Measurements from ENCODE around the gene ZFAND3.

Gene ZFAND3

DNA sequence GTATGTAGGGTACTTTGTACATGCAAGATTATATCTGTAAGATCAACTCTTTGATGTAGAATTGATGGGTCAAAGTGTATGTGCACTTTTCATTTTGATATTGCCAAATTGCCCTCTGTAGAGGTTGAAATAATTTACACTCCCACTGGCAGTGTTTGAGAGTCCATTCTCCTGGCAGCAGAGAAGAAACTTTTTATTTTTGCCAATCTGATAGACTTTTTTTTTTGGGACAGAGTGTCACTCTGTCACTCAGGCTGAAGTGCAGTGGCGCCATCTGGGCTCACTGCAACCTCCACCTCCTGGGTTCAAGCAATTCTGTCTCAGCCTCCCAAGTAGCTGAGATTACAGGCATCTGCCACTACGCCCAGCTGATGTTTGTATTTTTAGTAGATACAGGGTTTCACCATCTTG lies 199.2 kb downstream of the ZFAND3 start:
- TF ChIP-seq, protein P1, sequence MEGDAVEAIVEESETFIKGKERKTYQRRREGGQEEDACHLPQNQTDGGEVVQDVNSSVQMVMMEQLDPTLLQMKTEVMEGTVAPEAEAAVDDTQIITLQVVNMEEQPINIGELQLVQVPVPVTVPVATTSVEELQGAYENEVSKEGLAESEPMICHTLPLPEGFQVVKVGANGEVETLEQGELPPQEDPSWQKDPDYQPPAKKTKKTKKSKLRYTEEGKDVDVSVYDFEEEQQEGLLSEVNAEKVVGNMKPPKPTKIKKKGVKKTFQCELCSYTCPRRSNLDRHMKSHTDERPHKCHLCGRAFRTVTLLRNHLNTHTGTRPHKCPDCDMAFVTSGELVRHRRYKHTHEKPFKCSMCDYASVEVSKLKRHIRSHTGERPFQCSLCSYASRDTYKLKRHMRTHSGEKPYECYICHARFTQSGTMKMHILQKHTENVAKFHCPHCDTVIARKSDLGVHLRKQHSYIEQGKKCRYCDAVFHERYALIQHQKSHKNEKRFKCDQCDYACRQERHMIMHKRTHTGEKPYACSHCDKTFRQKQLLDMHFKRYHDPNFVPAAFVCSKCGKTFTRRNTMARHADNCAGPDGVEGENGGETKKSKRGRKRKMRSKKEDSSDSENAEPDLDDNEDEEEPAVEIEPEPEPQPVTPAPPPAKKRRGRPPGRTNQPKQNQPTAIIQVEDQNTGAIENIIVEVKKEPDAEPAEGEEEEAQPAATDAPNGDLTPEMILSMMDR (IDR thresholded peaks at IDR 0.05; ENCODE audit: insufficient read depth, low read depth, low read length, missing control alignments) = no peak
- no peak for DNase-seq (ENCODE audit: low read depth)
- no peak overlapping the region for H3K4me3 ChIP-seq (ENCODE audit: low read length)

DNA sequence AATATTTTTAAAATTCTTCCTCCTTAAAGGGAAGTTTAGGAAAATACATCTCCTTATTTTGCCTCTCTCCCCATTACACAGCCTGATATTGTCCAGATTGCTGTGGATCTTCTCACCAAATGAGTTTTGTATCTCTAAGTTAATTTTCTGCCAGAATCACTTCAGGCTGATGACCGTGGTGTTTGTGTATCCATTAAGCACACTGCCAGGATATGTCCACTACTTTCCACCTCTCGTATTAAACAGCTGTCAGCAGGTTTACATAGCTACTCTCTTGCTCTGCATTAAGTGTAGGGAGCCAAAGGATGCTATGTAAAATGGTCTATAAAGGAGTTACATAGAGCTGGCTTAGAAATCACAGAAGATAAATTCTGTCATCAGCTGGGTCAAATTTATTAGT lies 201.1 kb downstream of the ZFAND3 start:
- no peak overlapping the region for H3K4me3 ChIP-seq (ENCODE audit: low read length)
- DNase-seq (ENCODE audit: low read depth) = no peak
- TF ChIP-seq, protein P1 (IDR thresholded peaks at IDR 0.05; ENCODE audit: insufficient read depth, low read depth, low read length, missing control alignments) = no peak

DNA sequence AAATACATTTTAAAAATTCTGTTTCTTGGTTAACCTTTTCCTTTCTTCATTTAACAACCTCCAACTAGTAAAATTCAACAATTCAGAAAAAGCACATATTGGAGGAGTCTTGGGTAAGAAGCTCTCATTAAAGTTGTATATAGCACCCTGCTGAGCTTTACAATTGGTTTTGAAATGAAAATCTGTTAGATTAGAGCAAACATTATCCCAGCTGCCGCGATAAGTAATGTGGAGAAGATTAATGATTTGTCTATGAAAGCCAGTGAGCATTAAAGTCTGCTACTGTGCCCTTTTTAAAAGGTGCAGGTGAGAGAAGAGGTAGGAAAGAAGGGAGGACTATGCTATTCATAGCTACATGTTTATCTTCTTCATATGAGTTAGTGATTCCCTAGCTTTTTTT lies 201.5 kb downstream of the ZFAND3 start:
- H3K4me3 ChIP-seq (ENCODE audit: low read length) = no peak overlapping the region
- no peak for DNase-seq (ENCODE audit: low read depth)
- TF ChIP-seq, protein P1 (IDR thresholded peaks at IDR 0.05; ENCODE audit: insufficient read depth, low read depth, low read length, missing control alignments) = no peak

DNA sequence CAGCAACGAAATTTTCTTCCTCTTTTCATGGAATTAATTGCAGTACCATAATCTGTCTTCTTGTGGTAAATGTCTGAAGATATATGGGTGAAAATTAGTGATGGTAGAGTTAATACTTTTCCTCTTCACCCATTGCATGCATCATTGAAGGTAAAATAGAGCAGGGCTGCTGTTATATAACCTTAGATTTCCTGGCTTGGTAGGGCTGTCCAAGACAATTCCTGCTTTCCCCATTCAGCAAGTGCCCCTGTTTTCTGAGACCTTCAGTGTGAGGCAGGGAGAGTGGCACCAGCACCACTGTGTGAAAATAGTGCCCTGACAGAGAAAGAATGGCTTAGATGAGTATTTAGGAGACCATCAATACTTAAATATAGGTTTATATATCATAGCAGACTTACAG lies 202.0 kb downstream of the ZFAND3 start:
- no peak overlapping the region for H3K4me3 ChIP-seq (ENCODE audit: low read length)
- DNase-seq (ENCODE audit: low read depth) = no peak
- TF ChIP-seq, protein P1 (IDR thresholded peaks at IDR 0.05; ENCODE audit: insufficient read depth, low read depth, low read length, missing control alignments) = no peak

DNA sequence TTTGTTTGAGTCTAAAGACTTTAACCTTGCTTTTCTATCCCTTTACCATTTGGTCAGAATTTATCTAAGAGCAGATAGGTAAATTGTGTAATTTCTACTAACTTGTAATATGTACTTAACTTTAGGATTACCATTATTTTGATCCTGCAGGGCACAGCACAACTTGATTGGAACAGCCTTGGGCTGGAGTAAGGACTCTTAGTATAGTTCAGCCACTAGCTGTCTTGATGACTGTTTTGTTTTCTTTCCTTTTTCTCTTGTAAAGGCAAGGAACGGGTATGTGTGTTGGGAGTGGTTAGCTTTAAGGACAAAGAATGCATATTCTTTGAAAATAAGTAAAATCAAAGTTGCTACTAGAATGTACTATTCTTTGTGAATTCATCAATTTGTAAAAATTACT lies 203.2 kb downstream of the ZFAND3 start:
- TF ChIP-seq, protein P1 (IDR thresholded peaks at IDR 0.05; ENCODE audit: insufficient read depth, low read depth, low read length, missing control alignments) = no peak
- no peak overlapping the region for H3K4me3 ChIP-seq (ENCODE audit: low read length)
- no peak for DNase-seq (ENCODE audit: low read depth)

DNA sequence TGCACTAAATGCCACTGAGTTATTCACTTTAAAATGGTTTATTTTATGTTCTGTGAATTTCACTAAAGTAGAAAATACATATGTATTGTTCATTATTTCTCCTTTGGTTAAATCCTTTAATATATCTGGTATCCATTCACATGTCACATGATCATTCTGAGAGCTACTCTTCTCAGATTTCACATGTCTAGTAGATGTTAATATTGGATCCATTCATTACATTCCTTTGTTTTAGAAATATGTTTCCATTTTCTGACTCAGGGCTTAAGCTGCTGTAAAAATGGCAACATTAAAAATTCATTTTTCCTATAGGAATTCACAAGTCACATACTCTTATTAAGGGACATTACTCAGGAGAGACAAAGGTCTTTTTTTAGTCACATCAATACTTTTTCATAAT lies 205.4 kb downstream of the ZFAND3 start:
- no peak overlapping the region for H3K4me3 ChIP-seq (ENCODE audit: low read length)

DNA sequence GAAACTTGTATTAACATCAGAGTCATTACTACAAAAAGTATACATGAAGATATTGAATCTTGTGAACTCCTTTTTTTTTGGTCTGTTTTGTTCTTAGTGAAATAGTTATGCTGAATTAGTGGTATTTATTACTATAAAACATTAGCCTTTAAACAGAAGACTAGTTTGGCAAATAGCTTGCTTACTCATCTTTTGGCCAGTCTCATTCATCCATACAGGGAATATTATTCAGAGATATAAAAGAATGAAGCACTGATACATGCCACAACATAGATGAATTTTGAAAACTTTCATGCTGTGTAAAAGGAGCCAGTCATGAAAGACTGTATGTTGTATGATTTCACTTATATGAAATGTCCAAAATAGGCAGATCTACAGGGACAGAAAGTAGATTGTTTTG lies 205.9 kb downstream of the ZFAND3 start:
- TF ChIP-seq, protein P1 (IDR thresholded peaks at IDR 0.05; ENCODE audit: insufficient read depth, low read depth, low read length, missing control alignments) = no peak
- peak; percentile 9 for DNase-seq (ENCODE audit: low read depth)
- no peak overlapping the region for H3K4me3 ChIP-seq (ENCODE audit: low read length)

More for the DNA sequence above, 205.4 kb downstream of the ZFAND3 start:
- TF ChIP-seq, protein P1 (IDR thresholded peaks at IDR 0.05; ENCODE audit: insufficient read depth, low read depth, low read length, missing control alignments) = no peak
- no peak for DNase-seq (ENCODE audit: low read depth)

All from epithelial cell of esophagus (primary cell).